Measurements from ENCODE around the gene CCL26.
"Not testable (repeated sequence)": the region's sequence is repeated elsewhere in the genome, so short reads cannot be mapped to it uniquely, and the experiment has no call there.

GRCh38 chr7:75780647-75781273 lies 8.7 kb upstream of the CCL26 start:
- TF ChIP-seq, protein P1, sequence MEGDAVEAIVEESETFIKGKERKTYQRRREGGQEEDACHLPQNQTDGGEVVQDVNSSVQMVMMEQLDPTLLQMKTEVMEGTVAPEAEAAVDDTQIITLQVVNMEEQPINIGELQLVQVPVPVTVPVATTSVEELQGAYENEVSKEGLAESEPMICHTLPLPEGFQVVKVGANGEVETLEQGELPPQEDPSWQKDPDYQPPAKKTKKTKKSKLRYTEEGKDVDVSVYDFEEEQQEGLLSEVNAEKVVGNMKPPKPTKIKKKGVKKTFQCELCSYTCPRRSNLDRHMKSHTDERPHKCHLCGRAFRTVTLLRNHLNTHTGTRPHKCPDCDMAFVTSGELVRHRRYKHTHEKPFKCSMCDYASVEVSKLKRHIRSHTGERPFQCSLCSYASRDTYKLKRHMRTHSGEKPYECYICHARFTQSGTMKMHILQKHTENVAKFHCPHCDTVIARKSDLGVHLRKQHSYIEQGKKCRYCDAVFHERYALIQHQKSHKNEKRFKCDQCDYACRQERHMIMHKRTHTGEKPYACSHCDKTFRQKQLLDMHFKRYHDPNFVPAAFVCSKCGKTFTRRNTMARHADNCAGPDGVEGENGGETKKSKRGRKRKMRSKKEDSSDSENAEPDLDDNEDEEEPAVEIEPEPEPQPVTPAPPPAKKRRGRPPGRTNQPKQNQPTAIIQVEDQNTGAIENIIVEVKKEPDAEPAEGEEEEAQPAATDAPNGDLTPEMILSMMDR (IDR thresholded peaks at IDR 0.05), result not testable (repeated sequence)
- TF ChIP-seq POLR2A (IDR thresholded peaks at IDR 0.05), result not testable (repeated sequence)
